Measurements from ENCODE around the gene SPRR5. TPM values are rescaled to one million over a fixed set of nuclear protein-coding genes. Genes with fewer than 3 reads are reported as not detected.

The SPRR5 gene
- total and polyA plus RNA-seq, 2 experiments from 2014 or later: not detected

- H2AFZ ChIP-seq: no peak overlapping the region
- Mint-ChIP-seq H3K36me3 (ENCODE audit: low read depth) (no peaks in the 10 kb centered on the region), H3K9me3 (no peaks in the 10 kb centered on the region), H3K4me3 (no peak overlapping the region), H3K27me3 (ENCODE audit: insufficient read depth, low read depth, poor library complexity) (peaks cover 6% of the 10 kb centered on the region), H3K4me1 (no peaks in the 10 kb centered on the region), H3K27ac (no peak overlapping the region)
- no peaks in the 10 kb centered on the region for H3F3A ChIP-seq (replicated peaks; ENCODE audit: low read depth)
- no peak for DNase-seq (ENCODE audit: low spot score)
- H3K27me3 ChIP-seq (ENCODE audit: insufficient read depth): no peaks in the 10 kb centered on the region
- no peak overlapping the region for H3K27ac ChIP-seq (ENCODE audit: low read depth)
- no peak for ATAC-seq
- H3K4me3 ChIP-seq: no peak overlapping the region
- H4K20me1 ChIP-seq (replicated peaks; ENCODE audit: insufficient read depth): no peaks in the 10 kb centered on the region
- no peaks in the 10 kb centered on the region for H3K4me1 ChIP-seq (ENCODE audit: insufficient read depth)
- H3K36me3 ChIP-seq (ENCODE audit: insufficient read depth): no peaks in the 10 kb centered on the region
- no peaks in the 10 kb centered on the region for H3K79me2 ChIP-seq (replicated peaks; ENCODE audit: insufficient read depth)
- TF ChIP-seq CTCF (conservative IDR thresholded peaks at IDR 0.05; ENCODE audit: low read depth in 2 of 2): no peak
- no peak overlapping the region for H3K4me2 ChIP-seq
- peaks cover 8% of the 10 kb centered on the region; the same call in 1 of the 2 replicates for H3K9me2 ChIP-seq (ENCODE audit: insufficient read depth)
These were observed 22.0 kb downstream of the SPRR5 start for GRCh38 chr1:152969036-152969435.

DNA sequence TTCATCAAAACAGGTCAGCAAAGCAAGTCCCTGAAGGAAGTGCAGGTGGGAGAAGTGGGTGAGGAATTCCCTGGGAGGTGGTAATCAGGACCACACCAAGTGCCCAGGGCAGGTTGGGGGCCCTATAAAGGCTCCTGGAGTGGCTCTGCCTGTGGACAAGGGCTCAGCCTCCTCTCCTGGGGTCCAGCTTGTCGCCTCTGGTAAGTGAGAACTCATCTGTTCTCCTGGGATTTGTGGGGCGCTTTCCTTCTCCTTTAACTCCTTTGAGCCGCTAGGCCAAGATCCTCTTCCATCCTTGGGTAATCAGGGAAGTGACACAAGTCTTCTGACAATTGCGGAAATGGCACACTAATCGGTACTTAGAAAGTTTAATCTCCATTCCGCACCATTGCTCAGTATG lies 23.5 kb downstream of the SPRR5 start, which contains the start of gene SPRR4:
SPRR4 (plus strand) TSS at position 154 of the 400 bp plus-strand sequence. CDS start 1,243 bp downstream, outside the sequence.
- H3K4me3 Mint-ChIP-seq: no peak within 1 kb of the TSS

More for the DNA sequence above, 23.5 kb downstream of the SPRR5 start, which contains the start of gene SPRR4:
- H3K27ac ChIP-seq (ENCODE audit: low read depth): no peak within 1 kb of the TSS
- peaks cover 6% of the 10 kb centered on the region for H3K27me3 Mint-ChIP-seq (ENCODE audit: insufficient read depth, low read depth, poor library complexity)
- DNase-seq (ENCODE audit: low spot score): no peak
- no peaks in the 10 kb centered on the region for H3K4me1 ChIP-seq (ENCODE audit: insufficient read depth)
- no peak within 1 kb of the TSS for H3K4me3 ChIP-seq
- H3K9me2 ChIP-seq (ENCODE audit: insufficient read depth): peaks cover 7% of the 10 kb centered on the region; the same call in 1 of the 2 replicates
- H2AFZ ChIP-seq: no peak within 1 kb of the TSS
- H4K20me1 ChIP-seq (replicated peaks; ENCODE audit: insufficient read depth): no peaks in the 10 kb centered on the region
- TF ChIP-seq, protein P1, sequence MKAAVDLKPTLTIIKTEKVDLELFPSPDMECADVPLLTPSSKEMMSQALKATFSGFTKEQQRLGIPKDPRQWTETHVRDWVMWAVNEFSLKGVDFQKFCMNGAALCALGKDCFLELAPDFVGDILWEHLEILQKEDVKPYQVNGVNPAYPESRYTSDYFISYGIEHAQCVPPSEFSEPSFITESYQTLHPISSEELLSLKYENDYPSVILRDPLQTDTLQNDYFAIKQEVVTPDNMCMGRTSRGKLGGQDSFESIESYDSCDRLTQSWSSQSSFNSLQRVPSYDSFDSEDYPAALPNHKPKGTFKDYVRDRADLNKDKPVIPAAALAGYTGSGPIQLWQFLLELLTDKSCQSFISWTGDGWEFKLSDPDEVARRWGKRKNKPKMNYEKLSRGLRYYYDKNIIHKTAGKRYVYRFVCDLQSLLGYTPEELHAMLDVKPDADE (IDR thresholded peaks at IDR 0.05): no peak
- TF ChIP-seq ZNF462 (CRISPR knock-in tag; IDR thresholded peaks at IDR 0.05) (no peak), EZH2 (IDR thresholded peaks at IDR 0.05; ENCODE audit: low read depth, unreplicated experiment) (no peak)
- H3K36me3 ChIP-seq (ENCODE audit: insufficient read depth): no peaks in the 10 kb centered on the region
- no peak within 1 kb of the TSS for H3K27ac Mint-ChIP-seq
- no peaks in the 10 kb centered on the region for H3K79me2 ChIP-seq (replicated peaks; ENCODE audit: insufficient read depth)
- no peak for ATAC-seq
- no peak within 1 kb of the TSS for H3K4me2 ChIP-seq
- no peaks in the 10 kb centered on the region for H3F3A ChIP-seq (replicated peaks; ENCODE audit: low read depth)
- no peaks in the 10 kb centered on the region for H3K9me3 Mint-ChIP-seq
- H3K4me1 Mint-ChIP-seq: no peaks in the 10 kb centered on the region
- no peaks in the 10 kb centered on the region for H3K36me3 Mint-ChIP-seq (ENCODE audit: low read depth)
- H3K27me3 ChIP-seq (ENCODE audit: insufficient read depth): no peaks in the 10 kb centered on the region

Data from GM23338 (cell line).